Colonic mucosa (tissue), 4 donors: ENCODE data around the gene SEMA4C. TPM values are rescaled to one million over a fixed set of nuclear protein-coding genes. Genes with fewer than 3 reads are reported as not detected.

Experiments used
- DNase-seq: peaks from one replicate; pipeline ENCODE4 v3.0.0-alpha.2; 2020
- H3K27ac ChIP-seq: fragments of 200-600 bp; one replicate; pipeline ENCODE4 v1.8.0; 2021
- H3K27me3 ChIP-seq: fragments of 200-600 bp; one replicate; pipeline ENCODE4 v1.8.0; 2021
- H3K36me3 ChIP-seq: fragments of 200-600 bp; one replicate; pipeline ENCODE4 v1.8.0; 2021
- H3K4me1 ChIP-seq: fragments of 200-600 bp; one replicate; pipeline ENCODE4 v1.8.0; 2021; ENCODE audit warnings: mild to moderate bottlenecking
- H3K4me3 ChIP-seq: fragments of 200-600 bp; one replicate; pipeline ENCODE4 v1.8.0; 2021
- H3K9ac ChIP-seq, 2 donors: one replicate each; pipeline ENCODE4 v1.7.0; 2013; ENCODE audit warnings: control low read depth in 2 of 2, low read depth in 2 of 2, low read length in 2 of 2
- H3K9me3 ChIP-seq: fragments of 200-600 bp; one replicate; pipeline ENCODE4 v1.8.0; 2021
- CTCF ChIP-seq: fragments of 200-600 bp; IDR thresholded peaks from one replicate; pipeline ENCODE4 v1.8.0; 2022; ENCODE audit warnings: antibody characterized with exemption, mild to moderate bottlenecking
- intact Hi-C: fragments of 100-400 bp; cut with DNase I; formaldehyde crosslinking; loops from one replicate; pipeline ENCODE4 v1.14.1; 2022
- total RNA-seq, 2 donors: library from RNA; stranded (reverse); fragmentation: NEBNext Ultra II Directional in 1 of 2; extraction: Animal tissue kit (Norgen Biotek cat#: 25700) in 1 of 2; gene quantifications; one replicate each; pipeline ENCODE4 v1.2.1, GENCODE V29; 2021
- donor health status: healthy.
- donor health status: DM: no; HTN: no; CAD: no.
- donor health status: DM: no; HTN: no; CAD: no.

Gene SEMA4C
- total RNA-seq, 2 donors from 2014 or later: 13.0 to 17.2 TPM

GRCh38 chr2:96895746-96896651 is 26.1 kb upstream of the SEMA4C start:
- Histone ChIP-seq H3K9ac (no peak overlapping the region), H3K27me3 (no peaks in the 10 kb centered on the region), H3K27ac (no peak overlapping the region), H3K4me1 (peaks cover 10% of the 10 kb centered on the region), H3K4me3 (no peak overlapping the region), H3K9me3 (no peaks in the 10 kb centered on the region), H3K36me3 (no peaks in the 10 kb centered on the region)
- no peak for TF ChIP-seq CTCF
- intact Hi-C loops: no loop called here
- peak; percentile 35 for DNase-seq

- H3K9ac ChIP-seq: no peak overlapping the region
- no peak for TF ChIP-seq CTCF
- peaks cover 10% of the 10 kb centered on the region for H3K4me1 ChIP-seq
- H3K9me3 ChIP-seq: no peaks in the 10 kb centered on the region
- H3K27me3 ChIP-seq: no peaks in the 10 kb centered on the region
- no peak overlapping the region for H3K4me3 ChIP-seq
- H3K27ac ChIP-seq: no peak overlapping the region
- intact Hi-C loops: no loop called here
- DNase-seq: no peak
- H3K36me3 ChIP-seq: no peaks in the 10 kb centered on the region
Observed at GRCh38 chr2:96895032-96895745, 25.3 kb upstream of the SEMA4C start.

DNA sequence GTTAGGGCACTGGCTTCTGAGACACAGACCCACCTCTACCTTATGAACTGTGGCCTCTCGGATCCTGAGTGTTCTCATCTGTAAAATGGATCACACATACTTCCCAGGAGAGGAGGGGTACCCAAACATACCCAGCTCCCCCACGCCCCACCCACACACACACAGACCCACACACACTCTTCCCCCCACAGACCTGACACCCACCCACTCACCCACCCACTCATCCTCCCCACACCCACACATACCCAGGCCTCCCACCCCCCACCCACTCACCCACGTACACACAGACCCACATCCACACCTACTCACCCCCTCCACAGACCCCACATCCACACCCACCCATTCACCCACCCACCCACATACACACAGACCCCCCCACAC is 24.3 kb upstream of the SEMA4C start:
- no peaks in the 10 kb centered on the region for H3K9me3 ChIP-seq
- intact Hi-C loops: no loop called here
- no peak overlapping the region for H3K4me3 ChIP-seq
- no peaks in the 10 kb centered on the region for H3K36me3 ChIP-seq
- no peak for DNase-seq
- H3K4me1 ChIP-seq: peaks cover 10% of the 10 kb centered on the region
- no peak overlapping the region for H3K27ac ChIP-seq
- H3K27me3 ChIP-seq: no peaks in the 10 kb centered on the region
- TF ChIP-seq CTCF: no peak
- H3K9ac ChIP-seq: no peak overlapping the region

DNA sequence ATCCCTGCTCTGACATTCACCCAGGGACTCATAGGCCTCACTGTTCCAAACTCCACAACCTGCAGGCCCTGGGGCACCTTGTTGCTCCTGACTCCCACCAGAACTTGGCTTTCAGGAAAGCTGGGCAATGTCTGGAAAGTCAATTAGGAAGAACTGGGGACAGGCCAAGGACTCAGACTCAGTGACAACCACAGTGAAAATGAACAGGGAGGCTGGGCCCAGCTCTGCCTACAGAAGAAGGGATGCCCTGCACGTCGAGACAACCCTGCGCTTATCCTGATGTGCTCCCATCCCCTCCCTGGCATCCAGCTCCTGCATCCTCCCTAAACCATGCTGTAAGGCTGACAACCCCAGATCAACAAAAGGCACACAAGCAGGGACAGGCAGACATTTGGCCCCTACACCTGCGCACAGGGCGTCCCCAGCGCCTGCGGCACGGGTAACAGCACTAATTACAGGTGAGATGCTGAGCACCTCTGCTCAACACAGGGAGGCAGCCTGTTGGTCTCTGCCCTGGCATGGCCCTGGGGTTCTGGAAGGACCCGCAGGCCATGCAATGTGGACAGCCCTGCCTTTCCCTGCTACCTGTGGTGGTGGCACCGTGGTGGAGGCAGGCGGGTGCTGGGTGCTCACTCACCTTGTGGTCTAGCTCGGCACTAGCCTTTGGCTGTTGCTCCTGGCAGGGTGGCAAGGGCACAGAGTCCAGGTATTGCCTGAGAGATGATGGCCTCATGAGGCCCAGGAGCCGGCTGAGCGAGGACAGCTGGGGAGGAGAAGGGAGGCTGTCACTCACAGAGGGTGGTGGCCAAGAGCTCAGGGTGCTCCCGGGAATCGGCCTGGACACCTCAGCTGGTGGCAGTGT is 23.6 kb upstream of the SEMA4C start:
- H3K4me1 ChIP-seq: peaks cover 15% of the 10 kb centered on the region
- intact Hi-C loops: no loop called here
- no peaks in the 10 kb centered on the region for H3K27me3 ChIP-seq
- no peak overlapping the region for H3K4me3 ChIP-seq
- TF ChIP-seq CTCF: no peak
- no peak for DNase-seq
- H3K9me3 ChIP-seq: no peaks in the 10 kb centered on the region
- H3K36me3 ChIP-seq: no peaks in the 10 kb centered on the region
- H3K9ac ChIP-seq: no peak overlapping the region
- H3K27ac ChIP-seq: no peak overlapping the region
